IMR-90 (cell line): Measurements from ENCODE around the gene GOLGA8B. TPM values are rescaled to one million over a fixed set of nuclear protein-coding genes. Genes with fewer than 3 reads are reported as not detected.

Experiments used
- ATAC-seq: fragments of 200-7000 bp; cut with Tn5 transposase; 2 replicates; pipeline ENCODE4 v1.9.1; 2020; ENCODE audit warnings: low read depth, mild to moderate bottlenecking, moderate library complexity
- BruUV-seq: library from RNA; stranded (reverse); fragments of 400-500 nt; replicated peaks from 2 replicates; lab custom pipeline; 2021; lab: Mats Ljungman, UMichigan
- CTCF ChIA-PET: fragments of 300-600 bp; formaldehyde crosslinking; extraction: SDS; loops from one replicate; lab custom pipeline; 2021; ENCODE audit warnings: antibody characterized with exemption; lab: Yijun Ruan, JAX
- POLR2A ChIA-PET: fragments of 300-600 bp; sonication (Branson Sonifier 250); formaldehyde crosslinking; loops from one replicate; lab custom pipeline; 2022; ENCODE audit warnings: antibody characterized with exemption; ENCODE audit not compliant: unreplicated experiment; lab: Charles Lee
- DNase-seq: peaks from one replicate; pipeline ENCODE4 v3.0.0; 2013
- H2AFZ ChIP-seq: replicated peaks from 2 replicates; pipeline ENCODE3; 2013; ENCODE audit warnings: low read length, mild to moderate bottlenecking; ENCODE audit not compliant: poor library complexity
- H2AK5ac ChIP-seq: 2 replicates; pipeline ENCODE4 v1.6.1; 2013; ENCODE audit warnings: low read depth, low read length, inconsistent platforms
- H2AK9ac ChIP-seq: replicated peaks from 2 replicates; pipeline ENCODE3; 2013; ENCODE audit warnings: mild to moderate bottlenecking, low read depth, low read length, moderate library complexity; ENCODE audit not compliant: poor library complexity
- H2BK120ac ChIP-seq: 2 replicates; pipeline ENCODE4 v1.6.1; 2013; ENCODE audit warnings: low read depth, low read length, inconsistent platforms
- H2BK15ac ChIP-seq: 3 replicates; pipeline ENCODE4 v1.6.1; 2013; ENCODE audit warnings: low read depth, low read length, inconsistent platforms
- H2BK20ac ChIP-seq: 2 replicates; pipeline ENCODE4 v1.6.1; 2013; ENCODE audit warnings: low read depth, mild to moderate bottlenecking, inconsistent platforms, low read length, moderate library complexity
- H2BK5ac ChIP-seq: 2 replicates; pipeline ENCODE4 v1.6.1; 2013; ENCODE audit warnings: mild to moderate bottlenecking, low read depth, low read length, inconsistent platforms; ENCODE audit not compliant: poor library complexity, severe bottlenecking
- H3K14ac ChIP-seq: replicated peaks from 2 replicates; pipeline ENCODE4 v1.6.1; 2013; ENCODE audit warnings: low read depth, low read length, inconsistent platforms
- H3K18ac ChIP-seq: 2 replicates; pipeline ENCODE4 v1.6.1; 2013; ENCODE audit warnings: low read depth, low read length, control low read depth
- H3K23ac ChIP-seq: 2 replicates; pipeline ENCODE4 v1.6.1; 2013; ENCODE audit warnings: low read depth, low read length, inconsistent platforms
- H3K27ac ChIP-seq: 2 replicates; pipeline ENCODE4 v1.5.1; 2013; ENCODE audit warnings: mild to moderate bottlenecking, control low read depth, low read length; ENCODE audit not compliant: insufficient read depth
- H3K27me3 ChIP-seq: 2 replicates; pipeline ENCODE4 v1.6.1; 2013; ENCODE audit warnings: low read length; ENCODE audit not compliant: control insufficient read depth, insufficient read depth
- H3K36me3 ChIP-seq: 2 replicates; pipeline ENCODE4 v1.6.1; 2013; ENCODE audit warnings: low read length, mixed read lengths; ENCODE audit not compliant: control insufficient read depth, insufficient read depth
- H3K4ac ChIP-seq: 2 replicates; pipeline ENCODE4 v1.6.1; 2013; ENCODE audit warnings: low read depth, low read length, inconsistent platforms
- H3K4me1 ChIP-seq: 2 replicates; pipeline ENCODE4 v1.6.1; 2013; ENCODE audit warnings: low read length, mixed read lengths; ENCODE audit not compliant: control insufficient read depth, insufficient read depth
- H3K4me2 ChIP-seq: 2 replicates; pipeline ENCODE4 v1.6.1; 2013; ENCODE audit warnings: low read depth, mild to moderate bottlenecking, control low read depth, low read length, moderate library complexity
- H3K4me3 ChIP-seq: 2 replicates; pipeline ENCODE4 v1.5.1; 2013; ENCODE audit warnings: low read depth, mild to moderate bottlenecking, control low read depth, low read length, moderate library complexity; ENCODE audit not compliant: insufficient read depth
- H3K56ac ChIP-seq: 2 replicates; pipeline ENCODE4 v1.6.1; 2013; ENCODE audit warnings: low read length, inconsistent platforms; ENCODE audit not compliant: insufficient read depth; ENCODE audit errors: extremely low read depth
- H3K79me1 ChIP-seq, 2 experiments: 2 replicates each; pipeline ENCODE4 v1.6.1; 2013; ENCODE audit warnings: low read length in 2 of 2, inconsistent platforms in 1 of 2, low read depth in 1 of 2
- H3K9ac ChIP-seq: 2 replicates; pipeline ENCODE4 v1.6.1; 2013; ENCODE audit warnings: low read depth, low read length, control low read depth
- H3K9me1 ChIP-seq: 2 replicates; pipeline ENCODE4 v1.6.1; 2013; ENCODE audit warnings: low read length, inconsistent platforms; ENCODE audit not compliant: insufficient read depth
- H3K9me3 ChIP-seq: 2 replicates; pipeline ENCODE4 v1.6.1; 2013; ENCODE audit warnings: low read length; ENCODE audit not compliant: control insufficient read depth, insufficient read depth
- H4K20me1 ChIP-seq: 2 replicates; pipeline ENCODE4 v1.6.1; 2013; ENCODE audit warnings: low read length, inconsistent platforms; ENCODE audit not compliant: insufficient read depth
- H4K5ac ChIP-seq: 2 replicates; pipeline ENCODE4 v1.6.1; 2013; ENCODE audit warnings: mild to moderate bottlenecking, low read depth, low read length, control low read depth
- H4K8ac ChIP-seq, 2 experiments: 2 replicates each; pipeline ENCODE4 v1.6.1; 2013; ENCODE audit warnings: low read depth in 2 of 2, low read length in 2 of 2, control low read depth in 1 of 2, inconsistent platforms in 1 of 2
- H4K91ac ChIP-seq: 2 replicates; pipeline ENCODE4 v1.6.1; 2013; ENCODE audit warnings: low read depth, low read length, inconsistent platforms; ENCODE audit not compliant: insufficient read depth
- BHLHE40 ChIP-seq: fragments of 150-350 bp; IDR thresholded peaks from 2 replicates; pipeline ENCODE4 v1.6.1; 2016; ENCODE audit warnings: mild to moderate bottlenecking, low read depth, low read length
- MXI1 ChIP-seq: IDR thresholded peaks from 2 replicates; pipeline ENCODE4 v1.6.1; 2012; ENCODE audit warnings: low read depth, mild to moderate bottlenecking, low read length, moderate library complexity, borderline replicate concordance
- SMC3 ChIP-seq: fragments of 150-350 bp; IDR thresholded peaks from 2 replicates; pipeline ENCODE4 v1.6.1; 2016; ENCODE audit warnings: low read depth, mild to moderate bottlenecking, antibody characterized with exemption, low read length, moderate library complexity
- WGBS, 2 experiments: methylation state at CpG; one replicate each; pipeline versions ENCODE4 v1.1.5 to v1.1.7; 2013; ENCODE audit warnings: missing lambda C conversion rate in 2 of 2; ENCODE audit not compliant: insufficient read length in 1 of 2; ENCODE audit errors: extremely low coverage in 2 of 2; 5-methylcytosine and 5-hydroxymethylcytosine counted together
- dilution Hi-C: fragments of 300-500 bp; cut with HindIII; formaldehyde crosslinking; loops from one replicate; pipeline ENCODE4 v1.14.3; 2018; ENCODE audit warnings: low sequenced_read_pairs; ENCODE audit not compliant: unreplicated experiment
- in situ Hi-C: fragments of 300-500 bp; cut with MboI; formaldehyde crosslinking; loops from 3 replicates; pipeline ENCODE4 v1.14.3; 2019; ENCODE audit warnings: low sequenced_read_pairs, inconsistent platforms, mixed read lengths
- intact Hi-C: fragments of 100-400 bp; cut with micrococcal nuclease; formaldehyde crosslinking; loops from 2 replicates; pipeline ENCODE4 v1.10.0; 2022
- polyA plus RNA-seq, 3 experiments: library from polyadenylated mRNA; depleted of rRNA; stranded (reverse); fragments of >200 nt; gene quantifications; 2 replicates each; pipeline ENCODE4 v1.2.3, GENCODE V29; 2012; ENCODE audit warnings: low replicate concordance in 1 of 3
- total RNA-seq: library from RNA; depleted of rRNA; stranded (reverse); fragments of >200 nt; gene quantifications from 2 replicates; pipeline ENCODE4 v1.2.3, GENCODE V29; 2012

Gene GOLGA8B
- total and polyA plus RNA-seq, 2 of the 4 experiments (the other 2 are of a cell fraction): 7.7 to 31.6 TPM

DNA sequence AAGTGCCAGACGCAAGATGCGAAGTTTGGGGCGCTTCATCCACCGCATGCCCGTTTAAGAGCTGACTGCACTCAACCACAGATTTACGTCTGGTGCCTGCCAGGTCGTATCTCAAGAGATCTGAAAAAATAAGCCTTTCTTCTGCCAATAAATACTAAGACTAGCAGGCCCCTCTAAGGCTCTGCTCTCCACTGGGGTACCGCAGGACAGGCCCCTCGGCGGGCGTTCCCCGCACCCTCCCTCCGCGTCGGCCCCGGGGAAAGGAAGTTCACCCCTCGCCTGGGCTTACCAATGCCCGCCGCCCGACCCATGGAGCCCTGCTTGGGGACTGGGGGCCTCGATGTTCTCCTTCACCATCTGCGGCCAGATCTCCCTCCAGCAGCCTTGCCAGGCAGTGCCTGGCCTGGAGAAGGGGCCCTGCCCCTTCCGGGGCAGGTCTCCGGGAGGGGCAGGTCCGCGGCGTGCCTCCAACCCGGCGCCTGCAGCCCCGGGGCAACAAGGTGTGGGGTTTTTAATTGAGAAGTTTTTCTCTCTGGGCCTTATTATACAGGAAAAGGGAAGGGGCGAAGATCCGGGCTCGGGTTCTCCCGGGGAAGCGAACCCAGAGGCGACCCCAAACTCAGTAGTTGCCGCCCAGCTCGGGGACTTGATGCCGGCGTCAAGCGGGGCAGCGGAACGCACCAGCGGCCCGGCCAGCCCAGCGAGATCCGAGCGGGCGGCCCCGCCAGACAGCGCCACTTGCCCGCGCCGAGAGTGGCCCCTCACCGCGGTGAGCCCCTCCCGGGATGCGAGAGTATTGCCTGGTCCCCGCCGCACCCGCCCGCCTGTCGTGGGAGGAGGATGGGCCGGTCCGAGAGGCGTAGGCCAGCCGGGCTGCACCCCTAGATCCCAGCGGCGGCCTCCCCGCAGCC lies 735 bp downstream of the GOLGA8B start:
- Histone ChIP-seq H2BK5ac (no peak overlapping the region), H2BK120ac (no peak overlapping the region), H3K36me3 (no peaks in the 10 kb centered on the region), H2AK9ac (peak overlapping the region; percentile 94), H3K9ac (peak overlapping the region; percentile 88), H4K5ac (peak overlapping the region; percentile 39; the same call in 1 of the 2 replicates), H3K4me1 (peaks cover 14% of the 10 kb centered on the region), H2AK5ac (no peak overlapping the region; the same call in 1 of the 2 replicates), H3K56ac (peak overlapping the region; percentile 25; the same call in 1 of the 2 replicates), H3K79me1 (peaks cover 10 to 51% of the 10 kb centered on the region in 2 experiments), H4K20me1 (peaks cover 13% of the 10 kb centered on the region), H3K9me3 (no peaks in the 10 kb centered on the region), H4K8ac (peak overlapping the region; percentile 66 to 78; a peak in 3 of 4 replicates), H3K27me3 (no peaks in the 10 kb centered on the region; the same call in 1 of the 2 replicates), H3K9me1 (peaks cover 5% of the 10 kb centered on the region; the same call in 1 of the 2 replicates), H3K18ac (peak overlapping the region; percentile 16; the same call in 1 of the 2 replicates), H3K4me2 (peak overlapping the region; percentile 95), H2BK20ac (no peak overlapping the region), H3K14ac (peak overlapping the region; percentile 62; the same call in 1 of the 2 replicates), H4K91ac (no peak overlapping the region), H2BK15ac (no peak overlapping the region), H3K4me3 (peak overlapping the region; percentile 93), H3K27ac (peak overlapping the region; percentile 57), H3K23ac (peak overlapping the region; percentile 83), H3K4ac (peak overlapping the region; percentile 53; the same call in 1 of the 2 replicates), H2AFZ (peak overlapping the region; percentile 91)
- 10% methylated on average over 25 of the region's 70 CpGs; no CpG with 5 or more reads in 1 of the 2 experiments for WGBS, 2 experiments
- ATAC-seq (peak; percentile 81), DNase-seq (peak; percentile 8)
- CTCF ChIA-PET: no interaction called here
- POLR2A ChIA-PET: no interaction called here
- intact Hi-C loops: loop anchor here (5.0 kb wide), 1 partner anchor 225 kb away; no protein-coding TSS in a partner anchor
- dilution Hi-C loops: no loop called here
- TF ChIP-seq BHLHE40 (no peak), SMC3 (no peak), MXI1 (0 out of 2 replicates have a peak, but pooled peaks have one; percentile 38)
- no TSS peak for BruUV-seq
- in situ Hi-C loops: loop anchor here (5.0 to 25.0 kb wide), 3 partner anchors 235 to 470 kb away; partner anchors contain the start of genes EMC4, EMC7 and PGBD4
